GM13976 (cell line): ENCODE results near the gene MAGI3.
"Not testable (repeated sequence)": the region's sequence is repeated elsewhere in the genome, so short reads cannot be mapped to it uniquely, and the experiment has no call there.

Experiments used
- DNase-seq: peaks from one replicate; pipeline ENCODE4 v3.0.0; 2012; ENCODE audit warnings: low spot score
- in situ Hi-C: fragments of 300-500 bp; cut with MboI; formaldehyde crosslinking; loops from one replicate; pipeline ENCODE4 v1.12.0; 2022; ENCODE audit warnings: low sequenced_read_pairs, mixed read lengths, inconsistent platforms; ENCODE audit not compliant: unreplicated experiment
- TF ChIP-seq, protein P1 (sequence below): IDR thresholded peaks from 2 replicates; pipeline ENCODE4 v1.5.1; 2012; ENCODE audit warnings: borderline replicate concordance, mild to moderate bottlenecking; ENCODE audit not compliant: insufficient read depth; ENCODE audit errors: extremely low read depth, missing control alignments, control extremely low read depth

The MAGI3 gene

GRCh38 chr1:113691184-113691583 is 300.9 kb downstream of the MAGI3 start:
- in situ Hi-C loops, result no loop called here
- no peak for DNase-seq
- TF ChIP-seq, protein P1, sequence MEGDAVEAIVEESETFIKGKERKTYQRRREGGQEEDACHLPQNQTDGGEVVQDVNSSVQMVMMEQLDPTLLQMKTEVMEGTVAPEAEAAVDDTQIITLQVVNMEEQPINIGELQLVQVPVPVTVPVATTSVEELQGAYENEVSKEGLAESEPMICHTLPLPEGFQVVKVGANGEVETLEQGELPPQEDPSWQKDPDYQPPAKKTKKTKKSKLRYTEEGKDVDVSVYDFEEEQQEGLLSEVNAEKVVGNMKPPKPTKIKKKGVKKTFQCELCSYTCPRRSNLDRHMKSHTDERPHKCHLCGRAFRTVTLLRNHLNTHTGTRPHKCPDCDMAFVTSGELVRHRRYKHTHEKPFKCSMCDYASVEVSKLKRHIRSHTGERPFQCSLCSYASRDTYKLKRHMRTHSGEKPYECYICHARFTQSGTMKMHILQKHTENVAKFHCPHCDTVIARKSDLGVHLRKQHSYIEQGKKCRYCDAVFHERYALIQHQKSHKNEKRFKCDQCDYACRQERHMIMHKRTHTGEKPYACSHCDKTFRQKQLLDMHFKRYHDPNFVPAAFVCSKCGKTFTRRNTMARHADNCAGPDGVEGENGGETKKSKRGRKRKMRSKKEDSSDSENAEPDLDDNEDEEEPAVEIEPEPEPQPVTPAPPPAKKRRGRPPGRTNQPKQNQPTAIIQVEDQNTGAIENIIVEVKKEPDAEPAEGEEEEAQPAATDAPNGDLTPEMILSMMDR, result no peak

- no peak for DNase-seq
- in situ Hi-C loops, result no loop called here
- TF ChIP-seq, protein P1, result no peak
These were observed 302.0 kb downstream of the MAGI3 start for GRCh38 chr1:113692342-113692741.

DNA sequence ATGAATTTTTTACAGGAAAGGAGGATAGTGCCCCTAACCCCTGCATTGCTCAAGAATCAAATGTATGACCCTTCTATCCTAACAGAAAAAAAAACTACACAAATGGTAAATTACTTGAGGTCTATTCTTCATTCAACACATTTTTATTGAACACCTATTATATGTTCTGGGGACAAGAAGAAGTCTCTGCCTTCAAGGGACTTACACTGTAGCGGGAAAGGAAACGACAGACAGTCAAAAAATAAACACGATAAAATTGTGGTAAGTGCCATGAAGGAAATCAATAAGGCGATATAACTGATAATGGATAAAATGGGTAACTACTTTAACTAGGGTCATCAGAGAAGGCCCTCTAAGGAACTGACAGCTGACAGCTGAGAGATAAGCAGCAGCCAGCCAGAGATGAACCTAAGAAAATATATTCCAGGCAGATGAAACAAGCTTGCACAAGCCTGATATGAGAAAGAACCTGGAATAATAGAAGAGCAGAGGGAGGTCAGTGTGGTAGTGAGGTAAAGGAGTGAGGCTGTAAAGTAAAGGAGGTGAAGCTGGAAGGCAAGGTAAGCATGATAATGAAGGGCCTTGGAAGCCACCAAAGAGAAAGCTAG is 302.6 kb downstream of the MAGI3 start:
- TF ChIP-seq, protein P1, result no peak
- in situ Hi-C loops, result no loop called here
- DNase-seq, result no peak

GRCh38 chr1:113694910-113695309 is 304.6 kb downstream of the MAGI3 start:
- DNase-seq, result no peak

GRCh38 chr1:113701429-113701828 is 311.1 kb downstream of the MAGI3 start:
- in situ Hi-C loops, result no loop called here
- DNase-seq, result no peak
- TF ChIP-seq, protein P1, result no peak

More at GRCh38 chr1:113694910-113695309, 304.6 kb downstream of the MAGI3 start:
- in situ Hi-C loops, result no loop called here
- TF ChIP-seq, protein P1, result no peak

DNA sequence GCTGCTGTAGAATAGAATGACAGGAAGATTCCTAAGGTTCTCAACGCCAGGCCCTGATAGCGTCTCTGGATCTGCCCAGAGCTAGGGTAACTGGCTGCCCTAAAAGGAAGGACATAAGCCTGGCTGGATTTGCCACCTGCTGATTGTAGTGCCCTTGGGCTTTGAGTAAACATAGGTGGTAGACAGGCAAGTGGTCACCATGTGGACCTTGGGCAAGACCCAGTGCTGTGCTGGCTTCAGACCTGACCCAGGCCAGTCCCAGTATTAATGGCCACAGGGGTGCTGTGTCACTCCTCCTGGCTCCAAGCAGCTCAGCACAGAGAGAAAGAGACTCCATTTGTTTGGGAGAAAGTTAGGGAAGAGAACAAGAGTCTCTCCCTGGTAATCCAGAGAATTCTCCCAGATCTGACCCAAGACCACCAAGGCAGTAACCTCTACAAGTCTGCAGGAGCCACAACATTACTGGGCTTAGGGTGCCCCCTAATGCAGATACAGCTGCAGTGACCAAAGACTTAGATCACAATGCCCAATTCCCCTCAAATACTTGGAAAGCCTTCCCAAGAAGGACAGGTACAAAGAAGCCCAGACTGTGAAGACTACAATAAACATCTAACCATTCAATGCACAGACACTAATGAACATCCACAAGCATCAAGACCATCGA is 324.4 kb downstream of the MAGI3 start:
- no peak for DNase-seq
- TF ChIP-seq, protein P1, result no peak
- in situ Hi-C loops, result no loop called here

DNA sequence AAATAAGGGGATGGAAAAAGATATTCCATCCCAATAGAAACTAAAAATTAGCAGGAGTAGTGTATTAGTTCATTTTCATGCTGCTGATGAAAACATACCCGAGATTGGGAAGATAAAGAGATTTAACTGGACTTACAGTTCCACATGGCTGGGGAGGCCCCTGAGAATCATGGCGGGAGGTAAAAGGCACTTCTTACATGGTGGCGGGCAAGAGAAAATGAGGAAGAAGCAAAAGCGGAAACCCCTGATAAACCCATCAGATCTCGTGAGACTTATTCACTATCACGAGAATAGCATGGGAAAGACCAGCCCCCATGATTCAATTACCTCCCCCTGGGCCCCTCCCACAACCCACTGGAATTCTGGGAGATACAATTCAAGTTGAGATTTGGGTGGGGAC is 327.2 kb downstream of the MAGI3 start:
- in situ Hi-C loops, DNase-seq: not testable (repeated sequence)

- DNase-seq, in situ Hi-C loops: not testable (repeated sequence)
These were observed 328.3 kb downstream of the MAGI3 start for GRCh38 chr1:113718621-113719020.
